Measurements from ENCODE around the gene CDCP2.

- TF ChIP-seq POLR2A (IDR thresholded peaks at IDR 0.05) (no peak), CTCF (IDR thresholded peaks at IDR 0.05) (no peak)
Measured at GRCh38 chr1:54127594-54128300, 25.1 kb downstream of the CDCP2 start.

Data from prostate gland (tissue), 2 donors.